ENCODE measurements around the gene GALNT13. TPM values are rescaled to one million over a fixed set of nuclear protein-coding genes. Genes with fewer than 3 reads are reported as not detected.

The GALNT13 gene
- polyA plus RNA-seq, 2 of the 4 experiments (the other 2 are of a cell fraction) = 12.1 to 15.6 TPM

GRCh38 chr2:154484338-154485099 lies 612.8 kb downstream of the GALNT13 start:
- ATAC-seq (no peak), FAIRE-seq (no peak), DNase-seq (ENCODE audit: low read depth in 1 of 2, low spot score in 1 of 2) (no peak)
- H3K4me1 ChIP-seq = no peaks in the 10 kb centered on the region
- ChIA-PET POLR2A (no interaction called here), CTCF (no interaction called here)
- H3K27ac ChIP-seq = no peak overlapping the region
- TF ChIP-seq FOSL2 (IDR thresholded peaks at IDR 0.05) (no peak), FOSL2 (CRISPR knock-in tag; IDR thresholded peaks at IDR 0.05) (no peak), RAD21 (conservative IDR thresholded peaks at IDR 0.05 in 1 of 2, IDR thresholded peaks at IDR 0.05 in 1 of 2) (no peak), NPAS2 (CRISPR knock-in tag; IDR thresholded peaks at IDR 0.05; ENCODE audit: borderline replicate concordance) (no peak), USF2 (IDR thresholded peaks at IDR 0.05) (no peak), PHF8 (IDR thresholded peaks at IDR 0.05; ENCODE audit: borderline replicate concordance, low read depth) (no peak), CHD2 (IDR thresholded peaks at IDR 0.05; ENCODE audit: low read length, partially characterized antibody) (no peak), ZC3H11A (IDR thresholded peaks at IDR 0.05) (no peak), ELK1 (IDR thresholded peaks at IDR 0.05; ENCODE audit: low read depth, low read length) (no peak), RNF2 (IDR thresholded peaks at IDR 0.05; ENCODE audit: borderline replicate concordance, low read depth) (no peak), MAX (IDR thresholded peaks at IDR 0.05) (no peak)
- no peaks in the 10 kb centered on the region for H3K9me3 ChIP-seq
- no peak overlapping the region for H3K4me2 ChIP-seq
- 59% methylated on average over 4 of the region's 4 CpGs for WGBS (ENCODE audit: missing lambda C conversion rate)
- H3K4me3 ChIP-seq = no peak overlapping the region

- H3K27ac ChIP-seq = no peak overlapping the region
- no peak for DNase-seq (ENCODE audit: low read depth in 1 of 2, low spot score in 1 of 2)
- H3K4me2 ChIP-seq = no peak overlapping the region
- H3K4me1 ChIP-seq = no peaks in the 10 kb centered on the region
- no peak for FAIRE-seq
- POLR2A ChIA-PET = no interaction called here
- H3K9me3 ChIP-seq = no peaks in the 10 kb centered on the region
- 16% methylated on average over 4 of the region's 4 CpGs for WGBS (ENCODE audit: missing lambda C conversion rate)
- TF ChIP-seq MAFK (IDR thresholded peaks at IDR 0.05; ENCODE audit: partially characterized antibody) = no peak
- no peak for TF ChIP-seq CTCF (IDR thresholded peaks at IDR 0.05)
- no peak for TF ChIP-seq EHF (CRISPR knock-in tag; IDR thresholded peaks at IDR 0.05)
- TF ChIP-seq REST (IDR thresholded peaks at IDR 0.05) = no peak
- no peak for TF ChIP-seq HOXB13 (CRISPR knock-in tag; IDR thresholded peaks at IDR 0.05; ENCODE audit: low read depth)
- no peak for TF ChIP-seq JUN (IDR thresholded peaks at IDR 0.05)
- no peak for TF ChIP-seq CHD4 (IDR thresholded peaks at IDR 0.05; ENCODE audit: borderline replicate concordance)
- TF ChIP-seq FOSB (CRISPR knock-in tag; IDR thresholded peaks at IDR 0.05) = no peak
- TF ChIP-seq NPAS2 (CRISPR knock-in tag; IDR thresholded peaks at IDR 0.05; ENCODE audit: borderline replicate concordance) = no peak
- TF ChIP-seq PHF8 (IDR thresholded peaks at IDR 0.05; ENCODE audit: borderline replicate concordance, low read depth) = no peak
- TF ChIP-seq MAX (IDR thresholded peaks at IDR 0.05) = no peak
- no peak for TF ChIP-seq HEYL (CRISPR knock-in tag; IDR thresholded peaks at IDR 0.05)
- no peak for TF ChIP-seq RARB (CRISPR knock-in tag; IDR thresholded peaks at IDR 0.05)
- no peak for TF ChIP-seq EHMT2 (IDR thresholded peaks at IDR 0.05; ENCODE audit: low read depth)
- no peak for TF ChIP-seq GATA3 (IDR thresholded peaks at IDR 0.05; ENCODE audit: borderline replicate concordance)
- TF ChIP-seq ZFP36 (IDR thresholded peaks at IDR 0.05; ENCODE audit: borderline replicate concordance, partially characterized antibody) = no peak
- no peak for TF ChIP-seq EP300 (IDR thresholded peaks at IDR 0.05)
- no peak for TF ChIP-seq USF2 (IDR thresholded peaks at IDR 0.05)
- CTCF ChIA-PET = no interaction called here
- ATAC-seq = no peak
- no peak overlapping the region for H3K4me3 ChIP-seq
These were observed 617.1 kb downstream of the GALNT13 start for GRCh38 chr2:154488801-154489200.
